ENCODE results near the gene MKS1.

Gene MKS1

GRCh38 chr17:58245428-58246103 lies 26.5 kb upstream of the MKS1 start:
- H3K27ac ChIP-seq = no peak overlapping the region
- no peak for DNase-seq (ENCODE audit: low read depth, low spot score)

GRCh38 chr17:58244963-58245362 lies 25.9 kb upstream of the MKS1 start:
- no peak for DNase-seq (ENCODE audit: low read depth, low spot score)

GRCh38 chr17:58242171-58242784 lies 23.2 kb upstream of the MKS1 start:
- H3K27ac ChIP-seq = no peak overlapping the region
- DNase-seq (ENCODE audit: low read depth, low spot score) = no peak

More at GRCh38 chr17:58244963-58245362, 25.9 kb upstream of the MKS1 start:
- H3K27ac ChIP-seq = no peak overlapping the region

DNA sequence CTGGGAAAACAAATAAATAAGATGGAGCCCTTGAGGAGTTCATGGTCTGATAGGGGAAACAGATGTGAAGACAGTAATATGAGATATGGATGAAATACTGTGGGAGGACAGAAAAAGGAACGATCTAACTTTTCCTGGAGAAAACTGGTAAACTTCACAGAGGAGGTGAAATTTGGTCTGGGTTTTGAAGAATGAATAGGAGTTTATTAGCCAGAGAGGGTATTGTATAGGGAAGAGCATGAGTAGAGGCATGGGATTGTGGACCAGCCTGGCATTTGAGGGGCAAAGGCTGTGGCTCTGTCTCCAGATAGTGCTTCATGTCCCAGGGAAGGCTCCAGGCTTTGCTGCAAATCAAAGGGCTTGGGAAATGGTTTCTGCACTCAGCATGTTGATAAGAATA lies 20.9 kb upstream of the MKS1 start:
- no peak for DNase-seq (ENCODE audit: low read depth, low spot score)
- H3K27ac ChIP-seq = no peak overlapping the region

GRCh38 chr17:58238147-58238634 lies 19.1 kb upstream of the MKS1 start, which contains the start of gene LPO:
LPO (plus strand) TSS chr17:58238584; CDS start chr17:58242980, 4,396 bp downstream.
- no peak within 1 kb of the TSS for H3K27ac ChIP-seq
- no peak for DNase-seq (ENCODE audit: low read depth, low spot score)

DNA sequence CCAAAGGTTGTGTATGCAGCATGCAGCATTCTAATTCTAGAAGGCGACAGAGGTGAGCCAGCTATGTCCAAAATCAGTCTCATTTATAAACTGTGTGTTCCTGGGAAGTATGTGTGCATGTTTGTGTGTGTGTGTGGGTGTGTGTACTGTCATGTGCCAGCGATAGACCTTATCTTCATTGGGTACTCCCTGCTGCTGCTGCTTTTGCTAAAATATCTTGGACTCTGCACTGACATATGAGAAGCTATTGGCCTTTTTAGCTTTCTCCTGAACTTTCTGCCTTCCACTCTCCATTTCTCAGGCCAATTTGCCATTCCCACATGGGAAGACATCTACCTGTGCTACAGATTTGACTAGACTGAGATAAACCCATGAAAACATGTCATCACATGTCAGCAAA lies 17.3 kb upstream of the MKS1 start:
- DNase-seq (ENCODE audit: low read depth, low spot score) = no peak
- no peak overlapping the region for H3K27ac ChIP-seq

- DNase-seq (ENCODE audit: low read depth, low spot score) = no peak
- H3K27ac ChIP-seq = no peak overlapping the region
Observed at GRCh38 chr17:58235821-58236220, 16.8 kb upstream of the MKS1 start.

GRCh38 chr17:58234512-58234911 lies 15.5 kb upstream of the MKS1 start:
- DNase-seq (ENCODE audit: low read depth, low spot score) = no peak

DNA sequence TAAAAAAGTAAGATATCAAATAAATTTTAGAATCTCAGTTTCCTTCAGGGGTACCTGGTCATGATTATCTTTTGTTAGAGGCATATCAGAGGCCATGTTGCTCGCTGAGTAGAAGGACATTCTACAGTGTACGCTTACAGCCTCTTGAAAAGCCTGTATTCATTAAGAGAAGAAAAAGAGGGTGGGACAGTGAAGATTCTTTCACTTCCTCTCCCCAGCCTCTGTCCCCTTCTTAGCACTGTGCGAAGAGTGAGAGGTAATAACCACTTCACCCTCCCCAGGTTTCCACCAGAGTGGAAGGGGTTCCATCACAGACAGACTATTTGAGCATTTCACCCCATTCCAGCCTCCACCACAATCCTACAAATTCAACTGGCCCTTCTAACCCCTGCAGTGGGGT lies 14.5 kb upstream of the MKS1 start:
- H3K27ac ChIP-seq = no peak overlapping the region
- DNase-seq (ENCODE audit: low read depth, low spot score) = no peak

More at GRCh38 chr17:58234512-58234911, 15.5 kb upstream of the MKS1 start:
- H3K27ac ChIP-seq = no peak overlapping the region

- peak; percentile 78 for DNase-seq (ENCODE audit: low read depth, low spot score)
- no peak overlapping the region for H3K27ac ChIP-seq
Observed at GRCh38 chr17:58232707-58233156, 13.7 kb upstream of the MKS1 start.

DNA sequence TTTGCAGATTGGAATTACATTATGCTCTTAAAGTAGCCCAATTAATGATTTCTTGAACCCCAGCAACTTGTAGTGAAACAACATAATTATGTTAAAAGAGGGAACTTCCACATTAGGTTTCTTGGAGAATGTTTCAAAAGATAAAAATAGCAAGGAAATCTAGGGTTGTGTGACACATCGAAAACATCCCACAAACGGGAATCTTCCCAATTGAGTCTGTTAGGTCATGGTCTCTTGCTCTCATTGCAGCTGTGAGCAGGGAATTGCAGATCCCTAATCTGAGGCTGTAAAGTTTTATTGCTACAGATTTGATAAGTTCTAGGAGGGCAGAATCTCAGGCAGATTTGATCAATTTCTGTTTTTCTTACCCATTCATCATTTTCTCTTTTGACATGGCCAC lies 12.6 kb upstream of the MKS1 start:
- no peak overlapping the region for H3K27ac ChIP-seq
- no peak for DNase-seq (ENCODE audit: low read depth, low spot score)

GRCh38 chr17:58229881-58230280 lies 10.8 kb upstream of the MKS1 start:
- peak; percentile 33 for DNase-seq (ENCODE audit: low read depth, low spot score)
- no peak overlapping the region for H3K27ac ChIP-seq

DNA sequence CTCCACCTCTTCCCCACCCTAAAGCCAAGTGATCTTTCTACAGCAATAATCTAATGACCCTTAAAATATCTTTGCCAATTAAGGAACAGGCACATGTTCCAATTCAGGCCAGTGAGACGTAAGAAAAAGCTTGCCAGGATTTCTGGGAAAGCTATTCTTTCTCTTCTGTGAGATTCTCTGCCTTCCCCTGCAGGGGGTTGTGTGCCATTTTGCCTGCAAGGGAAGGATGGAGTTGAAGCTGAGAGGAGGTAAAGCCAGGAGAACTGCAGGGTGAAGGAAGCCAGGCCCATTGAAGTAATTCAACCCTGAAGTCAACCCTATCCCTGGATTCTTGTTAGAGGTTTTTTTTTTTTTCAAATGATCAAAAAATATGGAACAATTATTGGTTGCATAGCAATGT lies 10.3 kb upstream of the MKS1 start:
- no peak overlapping the region for H3K27ac ChIP-seq

DNA sequence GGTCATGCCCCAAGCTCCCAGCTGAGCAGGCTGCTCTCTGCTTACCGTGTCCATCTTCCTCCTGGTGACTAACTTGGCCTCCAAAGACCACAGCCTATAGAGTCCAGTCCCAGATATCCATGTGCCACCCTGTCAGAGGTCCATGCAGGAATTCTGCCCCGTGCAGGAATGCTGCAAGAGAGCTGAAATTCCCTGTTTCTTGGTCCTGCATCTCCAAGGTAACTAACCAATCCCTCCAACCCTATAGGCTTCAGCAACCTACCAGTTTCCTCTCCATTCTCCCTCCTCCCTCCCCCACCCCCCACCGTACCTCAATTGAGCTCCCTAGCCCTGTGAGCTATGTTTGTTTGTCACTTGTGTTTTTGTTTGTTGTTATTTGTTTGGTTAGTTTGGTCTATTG lies 9.6 kb upstream of the MKS1 start:
- no peak for DNase-seq (ENCODE audit: low read depth, low spot score)
- H3K27ac ChIP-seq = no peak overlapping the region

More for the DNA sequence above, 10.3 kb upstream of the MKS1 start:
- no peak for DNase-seq (ENCODE audit: low read depth, low spot score)

GRCh38 chr17:58227733-58228132 lies 8.7 kb upstream of the MKS1 start:
- no peak for DNase-seq (ENCODE audit: low read depth, low spot score)
- H3K27ac ChIP-seq = no peak overlapping the region

- DNase-seq (ENCODE audit: low read depth, low spot score) = no peak
- no peak overlapping the region for H3K27ac ChIP-seq
Observed at GRCh38 chr17:58224315-58224714, 5.3 kb upstream of the MKS1 start.

DNA sequence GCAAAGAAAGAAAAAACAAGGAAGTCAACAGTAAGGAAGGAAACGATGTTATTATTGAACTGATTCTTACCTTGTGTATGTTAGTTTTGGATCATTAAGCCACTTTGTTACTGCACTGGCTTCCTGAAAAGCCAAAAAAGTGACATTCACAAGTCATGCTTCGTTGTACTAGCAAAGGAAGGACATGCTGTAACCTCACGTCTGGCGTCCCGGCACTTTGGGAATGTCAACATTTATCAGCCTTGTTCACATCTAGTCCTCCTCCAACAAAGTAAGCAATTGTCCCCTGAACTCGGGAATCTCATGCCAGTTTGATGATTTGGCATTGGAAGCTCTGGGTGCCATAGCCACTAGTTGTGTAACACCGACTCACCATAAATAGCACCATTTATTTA lies 731 bp upstream of the MKS1 start:
- DNase-seq (ENCODE audit: low read depth, low spot score) = no peak
- peak overlapping the region; percentile 35 for H3K27ac ChIP-seq

DNA sequence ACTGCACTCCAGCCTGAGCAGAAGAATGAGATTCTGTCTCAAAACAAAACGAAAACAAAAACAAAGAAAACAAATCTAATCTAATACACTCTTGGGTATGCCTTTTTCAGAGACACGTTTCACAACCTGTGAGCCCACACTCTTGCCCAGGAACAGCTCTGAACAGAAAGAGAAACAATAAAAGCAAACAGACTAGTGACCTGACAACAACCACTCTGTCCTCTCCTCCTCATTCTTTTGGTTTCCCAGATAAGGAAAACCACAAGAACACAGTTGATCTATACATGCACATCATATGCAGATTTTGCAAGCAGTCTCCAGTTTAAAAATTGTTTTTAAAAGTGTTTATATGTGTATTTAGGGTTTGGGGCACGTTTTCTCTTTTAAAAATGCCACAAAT lies 1.3 kb downstream of the MKS1 start:
- H3K27ac ChIP-seq = no peak overlapping the region
- DNase-seq (ENCODE audit: low read depth, low spot score) = no peak

DNA sequence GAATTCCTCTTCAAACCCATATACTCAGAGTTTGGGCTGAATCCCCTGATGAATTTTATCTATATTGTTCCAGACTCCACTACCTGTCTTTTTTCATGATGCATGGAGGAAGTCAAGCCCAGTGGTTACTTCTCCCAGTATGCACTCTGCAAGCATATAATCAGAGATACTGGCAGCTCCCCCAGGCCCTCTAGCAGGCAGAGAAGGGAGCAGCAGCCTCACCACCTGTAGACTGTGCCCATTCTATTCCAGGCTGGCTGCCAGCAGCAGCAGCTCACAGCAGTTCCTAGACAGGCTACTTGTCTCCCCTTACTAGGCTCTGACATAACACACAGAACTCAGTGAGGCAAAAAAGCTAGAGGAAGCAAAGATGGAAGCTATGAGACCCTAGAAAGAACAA lies 3.4 kb downstream of the MKS1 start:
- no peak overlapping the region for H3K27ac ChIP-seq
- no peak for DNase-seq (ENCODE audit: low read depth, low spot score)

- H3K27ac ChIP-seq = no peak overlapping the region
- no peak for DNase-seq (ENCODE audit: low read depth, low spot score)
Observed at GRCh38 chr17:58210922-58211321, 8.1 kb downstream of the MKS1 start.

DNA sequence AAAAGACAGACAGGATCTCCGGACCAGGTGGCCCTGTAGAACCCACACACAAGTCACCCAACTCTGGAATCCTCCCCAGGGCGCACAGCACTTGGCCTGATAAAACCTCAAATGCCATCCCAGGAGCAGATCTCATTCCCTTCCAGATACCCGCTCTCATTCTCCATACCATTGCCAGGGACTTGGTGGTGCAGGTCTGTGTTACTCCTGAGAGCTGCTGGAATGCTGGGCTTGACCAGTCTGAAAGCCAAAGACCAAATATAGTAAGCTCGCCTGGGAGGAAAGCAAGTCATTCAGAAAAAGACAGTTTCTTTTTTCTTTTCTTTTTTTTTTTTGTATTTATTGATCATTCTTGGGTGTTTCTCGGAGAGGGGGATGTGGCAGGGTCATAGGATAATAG lies 10.7 kb downstream of the MKS1 start:
- DNase-seq (ENCODE audit: low read depth, low spot score) = no peak
- H3K27ac ChIP-seq = no peak overlapping the region

DNA sequence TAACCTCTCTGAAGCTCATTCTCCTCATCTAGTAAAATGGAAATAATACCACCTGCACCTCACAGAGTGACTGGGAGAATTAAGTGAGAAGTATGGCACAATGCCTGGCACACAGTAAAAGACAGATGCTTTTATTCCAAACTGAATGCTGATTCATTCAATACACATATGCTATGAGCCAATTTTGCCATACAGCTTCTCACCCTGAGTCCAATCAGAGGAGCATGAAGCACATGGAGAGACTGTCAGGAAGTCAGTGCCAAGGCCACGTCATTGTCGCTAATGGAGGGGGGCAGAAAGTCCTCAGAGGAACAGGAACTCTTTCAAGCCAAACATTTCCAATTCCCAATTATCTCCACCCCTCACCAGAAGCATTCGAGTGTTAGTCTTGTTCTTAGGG lies 11.6 kb downstream of the MKS1 start:
- no peak for DNase-seq (ENCODE audit: low read depth, low spot score)
- H3K27ac ChIP-seq = no peak overlapping the region
